GM10248 (cell line): ENCODE measurements around the gene COL9A3.

Source experiments
- CTCF ChIA-PET: fragments of 300-600 bp; sonication (Branson Sonifier 250); formaldehyde crosslinking; extraction: SDS; loops from one replicate; lab custom pipeline; 2021; ENCODE audit warnings: antibody characterized with exemption; lab: Yijun Ruan, JAX
- POLR2A ChIA-PET: fragments of 350-650 bp; sonication (Branson Sonifier 250); formaldehyde crosslinking; extraction: SDS; loops from one replicate; lab custom pipeline; 2020; ENCODE audit warnings: antibody characterized with exemption; lab: Yijun Ruan, JAX
- DNase-seq: peaks from one replicate; pipeline ENCODE4 v3.0.0; 2012; ENCODE audit errors: extremely low spot score
- CTCF ChIP-seq: IDR thresholded peaks from 2 replicates; pipeline ENCODE4 v1.5.1; 2012; ENCODE audit warnings: mild to moderate bottlenecking, low read depth; ENCODE audit errors: extremely low read depth, missing control alignments, control extremely low read depth

COL9A3 gene

GRCh38 chr20:62799459-62799858, 17.4 kb upstream of the COL9A3 start:
- ChIA-PET POLR2A (no interaction called here), CTCF (interaction anchor here (1.0 kb wide), 1 partner anchor 9 kb away, joined by 3 read pairs; no protein-coding TSS in a partner anchor)
- DNase-seq: no peak
- TF ChIP-seq CTCF: no peak

- DNase-seq: no peak
- CTCF ChIA-PET: interaction anchor here (1.0 kb wide), 1 partner anchor 8 kb away, joined by 3 read pairs; no protein-coding TSS in a partner anchor
- POLR2A ChIA-PET: no interaction called here
- TF ChIP-seq CTCF: no peak
These were observed 17.0 kb upstream of the COL9A3 start for GRCh38 chr20:62799873-62800272.

- CTCF ChIA-PET: no interaction called here
- no peak for DNase-seq
- TF ChIP-seq CTCF: no peak
- POLR2A ChIA-PET: no interaction called here
These were observed 16.3 kb upstream of the COL9A3 start for GRCh38 chr20:62800314-62801259.

GRCh38 chr20:62801284-62802010, 15.4 kb upstream of the COL9A3 start:
- CTCF ChIA-PET: no interaction called here
- POLR2A ChIA-PET: no interaction called here
- DNase-seq: no peak
- TF ChIP-seq CTCF: no peak

GRCh38 chr20:62802026-62802712, 14.7 kb upstream of the COL9A3 start:
- CTCF ChIA-PET: interaction anchor here (0.9 to 1.1 kb wide), 2 partner anchors 9 to 302 kb away, joined by 3 read pairs; no protein-coding TSS in a partner anchor
- POLR2A ChIA-PET: no interaction called here
- DNase-seq: no peak
- no peak for TF ChIP-seq CTCF
